HG03520 (cell line): ENCODE data around the gene FMNL2.

Experiments
- ATAC-seq: cut with Tn5 transposase; IDR thresholded peaks from one replicate; pipeline ENCODE4 v1.9.1; 2021; ENCODE audit warnings: mild to moderate bottlenecking, moderate library complexity; ENCODE audit not compliant: unreplicated experiment

The FMNL2 gene

DNA sequence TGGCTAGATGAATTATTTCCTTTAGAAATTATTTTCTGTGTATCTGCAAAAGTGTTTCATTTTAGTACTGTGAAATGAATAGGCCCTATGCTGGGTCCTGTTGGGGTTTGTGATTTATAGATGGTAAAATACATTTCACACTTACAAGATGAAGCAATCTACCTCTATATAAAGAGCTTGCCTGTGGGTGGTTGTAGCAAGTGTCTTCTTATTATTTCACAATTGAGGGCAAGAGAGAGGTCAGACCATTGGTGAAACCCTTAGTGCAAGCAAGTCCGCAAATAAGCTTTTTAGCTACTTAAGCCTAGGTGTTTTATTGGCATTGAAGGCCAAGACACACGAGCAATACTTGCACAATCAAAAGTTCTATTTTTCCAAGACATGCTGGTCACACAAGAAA lies 153.1 kb downstream of the FMNL2 start:
- ATAC-seq = no peak

GRCh38 chr2:152489364-152489763 lies 154.4 kb downstream of the FMNL2 start:
- ATAC-seq = no peak

- no peak for ATAC-seq
Measured at GRCh38 chr2:152490686-152491455, 155.9 kb downstream of the FMNL2 start.

- no peak for ATAC-seq
Measured at GRCh38 chr2:152492131-152492530, 157.2 kb downstream of the FMNL2 start.

DNA sequence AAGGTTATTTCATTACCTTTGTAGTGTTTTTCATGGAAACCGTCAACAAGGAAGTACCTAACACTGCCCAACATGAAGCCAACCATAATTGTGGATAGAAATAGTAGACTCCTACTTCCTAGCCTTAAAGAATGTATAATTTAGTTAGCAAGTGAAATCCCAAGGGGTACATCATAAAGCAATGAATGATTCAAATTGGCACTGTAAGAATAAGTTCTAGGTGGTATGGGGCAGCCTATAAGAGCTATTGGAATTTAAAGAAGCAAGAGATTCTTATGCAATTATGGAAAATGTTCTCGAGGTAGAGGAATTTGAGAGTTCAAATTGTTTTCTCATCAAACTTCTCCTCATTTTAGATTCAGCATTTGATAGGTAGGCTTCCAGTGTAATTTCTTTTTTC lies 157.9 kb downstream of the FMNL2 start:
- ATAC-seq = no peak

- ATAC-seq = no peak
Measured at GRCh38 chr2:152493417-152493816, 158.4 kb downstream of the FMNL2 start.

- ATAC-seq = no peak
Measured at GRCh38 chr2:152493945-152494528, 159.1 kb downstream of the FMNL2 start.

DNA sequence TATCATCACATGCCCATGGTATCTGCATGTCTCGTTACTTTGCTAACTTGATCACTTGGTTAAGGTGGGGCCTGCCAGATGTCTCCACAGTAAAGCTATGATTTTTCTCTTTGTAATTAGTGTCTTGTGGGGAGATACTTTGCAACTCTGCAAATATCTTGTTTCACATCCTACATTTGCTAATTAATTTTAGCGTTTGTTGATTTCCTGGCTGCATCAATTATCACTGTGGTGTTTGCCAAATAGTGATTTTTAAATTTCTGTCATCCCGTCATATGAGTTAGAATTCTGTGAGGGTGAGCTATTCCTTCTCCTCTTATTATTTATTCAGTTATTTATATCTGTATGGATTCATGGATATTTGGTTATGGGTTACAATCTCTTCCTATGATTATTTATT lies 161.4 kb downstream of the FMNL2 start:
- no peak for ATAC-seq

- peak; percentile 71 for ATAC-seq
Measured at GRCh38 chr2:152497481-152498052, 162.6 kb downstream of the FMNL2 start.

DNA sequence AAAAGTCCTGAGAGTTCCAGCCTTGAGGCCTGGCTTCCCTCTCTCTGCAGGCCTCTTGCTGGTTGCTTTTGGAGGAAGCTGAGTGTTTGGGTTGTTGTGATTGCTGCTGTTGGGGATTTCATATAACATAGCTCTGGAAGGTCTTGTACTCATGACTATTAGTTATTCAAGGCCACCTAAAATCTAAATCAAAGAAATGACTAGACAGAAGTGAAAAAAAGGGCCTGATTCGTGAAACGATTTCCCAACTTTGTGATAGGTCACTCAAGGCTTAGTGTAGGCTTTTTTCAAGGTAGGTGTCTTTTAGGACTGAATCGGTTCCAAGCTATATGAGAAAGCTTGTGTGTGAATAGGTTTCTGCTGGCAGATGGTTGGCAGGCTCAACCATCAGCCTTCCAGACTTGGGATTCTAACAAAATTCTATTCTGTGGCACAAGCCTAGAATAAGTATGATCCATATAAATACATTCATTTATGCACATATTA lies 164.4 kb downstream of the FMNL2 start:
- ATAC-seq = no peak

GRCh38 chr2:152499896-152500735 lies 165.1 kb downstream of the FMNL2 start:
- ATAC-seq = no peak

DNA sequence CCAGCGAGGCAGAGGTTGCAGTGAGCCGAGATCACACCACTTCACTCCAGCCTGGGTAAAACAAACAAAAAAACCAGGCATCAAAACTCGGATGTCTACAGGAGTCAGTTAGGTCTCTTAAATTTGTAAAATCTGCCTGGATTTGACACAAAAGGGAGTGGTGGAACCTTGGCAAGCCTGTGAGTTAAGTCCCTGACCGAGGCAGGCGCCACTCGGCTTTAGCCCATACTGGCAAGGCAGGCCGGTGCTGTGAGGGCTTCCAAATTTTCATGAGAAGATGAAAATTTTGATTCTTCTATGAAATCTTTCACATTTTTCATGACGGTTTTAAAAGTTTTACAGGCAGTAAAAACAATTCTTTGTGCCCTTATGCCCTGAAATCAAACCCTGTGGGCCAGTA lies 165.8 kb downstream of the FMNL2 start:
- no peak for ATAC-seq

DNA sequence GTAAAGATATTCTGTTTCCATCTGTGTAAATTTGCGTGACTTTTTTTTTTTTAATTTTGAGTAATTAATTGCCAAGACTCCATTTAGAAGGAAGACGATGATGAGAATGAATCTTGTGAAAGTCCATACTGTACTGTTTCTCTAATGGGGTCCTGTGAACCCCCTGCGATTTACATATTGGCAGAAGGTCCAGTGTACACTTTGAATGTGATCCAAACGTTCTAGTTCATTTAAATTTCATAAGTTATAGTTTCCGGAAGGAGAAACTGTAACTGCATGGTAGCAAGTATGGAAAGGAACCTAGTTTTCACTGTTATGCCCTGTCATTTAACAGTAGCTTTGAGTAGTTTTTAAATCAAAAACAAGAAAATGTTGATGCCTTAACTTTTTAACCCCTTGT lies 166.7 kb downstream of the FMNL2 start:
- ATAC-seq = no peak

DNA sequence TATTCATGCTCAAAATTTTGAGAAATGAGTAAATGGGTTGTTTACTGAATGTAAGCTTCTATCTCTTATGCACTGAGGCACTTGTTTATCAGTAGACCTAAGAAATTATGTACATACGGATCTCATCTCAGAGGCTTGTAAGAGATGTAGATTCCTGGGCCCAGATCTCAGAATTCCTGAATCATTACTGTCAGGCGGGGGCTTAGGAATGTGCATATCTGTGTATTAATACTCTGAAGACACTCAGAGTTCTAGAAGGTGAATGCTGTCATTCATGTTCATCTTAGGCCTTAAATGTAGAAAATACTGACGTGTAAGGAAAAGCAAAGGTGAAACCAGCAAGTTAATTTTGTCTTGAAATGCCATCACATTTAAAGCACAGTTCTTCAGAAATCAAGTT lies 169.6 kb downstream of the FMNL2 start:
- ATAC-seq = no peak

DNA sequence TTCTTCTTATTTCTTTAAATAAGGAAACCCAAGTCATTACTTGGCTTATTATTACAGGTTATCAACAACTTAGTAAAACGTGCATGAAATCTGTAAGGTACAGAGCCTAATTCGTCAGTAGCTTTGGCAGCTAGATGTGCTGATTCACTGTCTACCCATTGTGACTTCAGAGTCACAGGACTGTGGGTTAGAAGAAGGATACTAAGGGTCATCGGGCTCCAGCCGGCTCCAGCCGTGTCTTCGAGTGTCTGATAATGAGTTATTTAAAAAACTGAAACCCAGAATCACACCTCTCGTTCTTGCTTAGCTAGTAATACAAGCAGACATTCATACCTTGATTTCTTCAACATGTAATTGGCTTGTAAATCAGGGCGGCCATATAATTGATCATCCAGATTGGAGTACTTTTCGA lies 170.5 kb downstream of the FMNL2 start:
- peak; percentile 39 for ATAC-seq

DNA sequence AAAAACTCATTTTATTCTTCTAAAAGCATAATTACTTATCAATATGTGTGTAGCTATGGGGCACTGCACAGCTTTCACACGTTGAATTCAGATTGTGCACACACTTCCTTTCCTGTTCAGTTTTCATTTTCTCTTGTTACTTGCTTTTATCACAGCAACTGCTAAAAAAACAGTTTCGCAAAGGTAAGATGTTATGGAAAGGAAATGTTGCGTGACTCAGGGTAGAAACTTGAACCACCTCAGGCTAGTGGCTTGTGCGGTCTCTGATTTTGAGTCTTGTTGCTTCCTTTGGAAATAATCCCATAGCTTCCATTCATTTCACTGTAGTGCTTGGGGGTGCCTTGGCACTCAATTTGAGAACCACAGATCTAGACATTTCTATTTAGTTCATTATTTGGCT lies 171.9 kb downstream of the FMNL2 start:
- peak; percentile 67 for ATAC-seq

DNA sequence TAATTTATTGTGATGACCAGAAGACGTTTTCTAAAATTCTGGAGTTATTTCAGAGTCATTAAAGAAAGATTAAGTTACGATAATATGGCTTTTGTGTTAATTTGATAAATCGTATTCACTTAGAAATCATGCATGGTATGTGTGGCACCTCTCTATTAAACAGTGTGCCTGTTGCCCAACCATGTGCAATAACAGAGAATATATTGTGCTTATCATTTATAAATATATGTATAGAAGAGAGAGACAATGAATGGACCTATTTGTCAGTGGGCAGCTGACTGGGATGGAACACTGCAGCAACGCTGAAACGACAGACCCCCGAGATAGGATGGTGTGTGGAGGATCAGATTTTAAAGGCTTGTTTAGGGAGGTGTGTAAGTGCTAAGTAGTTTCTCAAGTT lies 172.9 kb downstream of the FMNL2 start:
- ATAC-seq = no peak

DNA sequence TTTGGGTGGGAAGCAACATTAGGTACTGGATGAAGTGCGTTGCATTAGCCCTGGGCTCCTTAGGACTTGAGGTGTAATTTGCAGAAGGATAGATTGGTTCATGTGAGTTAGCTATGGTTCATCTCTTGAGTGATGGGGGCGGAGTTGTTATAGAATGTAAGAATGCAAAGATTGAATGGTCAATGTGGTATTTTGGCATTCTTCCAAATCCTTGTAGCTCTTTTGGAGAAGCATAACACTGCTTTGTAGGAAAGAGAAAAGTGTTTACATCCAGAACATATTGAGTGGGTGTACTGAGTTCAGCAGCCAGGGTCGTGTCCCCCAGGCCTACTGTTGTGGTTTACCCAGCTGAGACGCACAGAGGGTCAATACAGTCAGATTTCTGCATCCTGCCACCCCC lies 173.5 kb downstream of the FMNL2 start:
- ATAC-seq = no peak

- ATAC-seq = no peak
Measured at GRCh38 chr2:152509772-152510491, 175.0 kb downstream of the FMNL2 start.

DNA sequence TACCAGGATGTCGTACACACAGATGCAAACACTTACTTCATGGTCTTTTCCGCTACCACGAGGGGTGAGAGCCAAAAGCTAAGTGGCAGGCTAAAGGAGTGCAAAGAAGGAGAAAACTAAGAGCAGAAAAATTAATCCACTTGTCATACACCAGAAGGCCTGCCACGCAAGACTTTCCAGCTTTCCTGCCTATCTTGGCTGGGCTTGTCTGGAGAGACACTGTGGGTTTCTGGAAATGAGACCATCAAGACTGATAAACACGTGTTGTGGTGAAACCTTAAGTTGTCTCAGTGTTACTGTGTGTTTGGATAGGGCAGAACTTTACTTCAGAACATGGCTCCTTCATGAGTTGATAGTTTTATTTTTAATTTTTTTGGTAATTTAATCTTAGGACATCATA lies 175.6 kb downstream of the FMNL2 start:
- ATAC-seq = no peak

DNA sequence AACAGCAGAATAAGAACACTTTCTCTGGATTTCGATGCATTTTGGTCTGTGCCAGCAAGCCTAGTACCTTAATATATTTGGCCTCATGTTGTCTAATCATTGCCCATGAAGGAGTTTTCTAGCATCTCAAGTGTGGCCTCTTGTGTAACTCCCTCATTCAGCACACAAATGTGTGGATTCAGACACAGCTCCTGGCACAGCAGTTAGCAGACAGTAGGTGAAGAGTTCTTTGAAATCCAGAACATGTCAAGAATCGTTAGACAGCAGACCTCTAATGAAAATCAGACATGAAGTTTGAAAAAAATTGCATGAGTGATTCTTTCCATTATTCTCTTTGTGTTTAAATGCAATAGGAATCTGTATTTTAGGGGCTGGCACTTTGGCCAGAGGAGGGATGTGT lies 177.0 kb downstream of the FMNL2 start:
- ATAC-seq = no peak
